SK-N-SH treated with all-trans-retinoic acid at 6 μM for 48 hours (cell line): Measurements from ENCODE around the gene COL23A1.

Experiments
- ARNTL ChIP-seq: fragments of 450-650 bp; formaldehyde crosslinking; IDR thresholded peaks from 2 replicates; pipeline ENCODE4 v1.5.0; 2020; ENCODE audit warnings: low read depth, mild to moderate bottlenecking, moderate library complexity, borderline replicate concordance
- ESRRG ChIP-seq: fragments of 250-450 bp; sonication (Bioruptor Pico); IDR thresholded peaks from 2 replicates; pipeline ENCODE4 v1.6.1; 2021; ENCODE audit warnings: mild to moderate bottlenecking
- ISL1 ChIP-seq: fragments of 250-450 bp; sonication (Bioruptor Pico); IDR thresholded peaks from 2 replicates; pipeline ENCODE4 v2.1.2; 2022; ENCODE audit warnings: mild to moderate bottlenecking, moderate library complexity
- RARB ChIP-seq: fragments of 250-450 bp; sonication (Bioruptor Pico); IDR thresholded peaks from 2 replicates; pipeline ENCODE4 v1.8.0; 2021; ENCODE audit warnings: mild to moderate bottlenecking, moderate library complexity
- ZC3H10 ChIP-seq: fragments of 250-450 bp; sonication (Bioruptor Pico); IDR thresholded peaks from 2 replicates; pipeline ENCODE4 v1.5.1; 2021; ENCODE audit warnings: mild to moderate bottlenecking, moderate library complexity
- ZNF8 ChIP-seq: fragments of 450-650 bp; formaldehyde crosslinking; IDR thresholded peaks from 2 replicates; pipeline ENCODE4 v1.5.0; 2020; ENCODE audit warnings: mild to moderate bottlenecking, moderate library complexity
- TF ChIP-seq, protein P1 (sequence below): fragments of 250-450 bp; sonication (Bioruptor Pico); IDR thresholded peaks from 2 replicates; pipeline ENCODE4 v1.5.0; 2020; ENCODE audit warnings: mild to moderate bottlenecking, moderate library complexity
- TF ChIP-seq, protein P2 (sequence below): fragments of 250-450 bp; sonication (Bioruptor Pico); IDR thresholded peaks from 2 replicates; pipeline ENCODE4 v1.5.1; 2020; ENCODE audit warnings: low read depth, mild to moderate bottlenecking, moderate library complexity

GRCh38 chr5:178304761-178305645 lies 285.2 kb downstream of the COL23A1 start:
- TF ChIP-seq, protein P1, sequence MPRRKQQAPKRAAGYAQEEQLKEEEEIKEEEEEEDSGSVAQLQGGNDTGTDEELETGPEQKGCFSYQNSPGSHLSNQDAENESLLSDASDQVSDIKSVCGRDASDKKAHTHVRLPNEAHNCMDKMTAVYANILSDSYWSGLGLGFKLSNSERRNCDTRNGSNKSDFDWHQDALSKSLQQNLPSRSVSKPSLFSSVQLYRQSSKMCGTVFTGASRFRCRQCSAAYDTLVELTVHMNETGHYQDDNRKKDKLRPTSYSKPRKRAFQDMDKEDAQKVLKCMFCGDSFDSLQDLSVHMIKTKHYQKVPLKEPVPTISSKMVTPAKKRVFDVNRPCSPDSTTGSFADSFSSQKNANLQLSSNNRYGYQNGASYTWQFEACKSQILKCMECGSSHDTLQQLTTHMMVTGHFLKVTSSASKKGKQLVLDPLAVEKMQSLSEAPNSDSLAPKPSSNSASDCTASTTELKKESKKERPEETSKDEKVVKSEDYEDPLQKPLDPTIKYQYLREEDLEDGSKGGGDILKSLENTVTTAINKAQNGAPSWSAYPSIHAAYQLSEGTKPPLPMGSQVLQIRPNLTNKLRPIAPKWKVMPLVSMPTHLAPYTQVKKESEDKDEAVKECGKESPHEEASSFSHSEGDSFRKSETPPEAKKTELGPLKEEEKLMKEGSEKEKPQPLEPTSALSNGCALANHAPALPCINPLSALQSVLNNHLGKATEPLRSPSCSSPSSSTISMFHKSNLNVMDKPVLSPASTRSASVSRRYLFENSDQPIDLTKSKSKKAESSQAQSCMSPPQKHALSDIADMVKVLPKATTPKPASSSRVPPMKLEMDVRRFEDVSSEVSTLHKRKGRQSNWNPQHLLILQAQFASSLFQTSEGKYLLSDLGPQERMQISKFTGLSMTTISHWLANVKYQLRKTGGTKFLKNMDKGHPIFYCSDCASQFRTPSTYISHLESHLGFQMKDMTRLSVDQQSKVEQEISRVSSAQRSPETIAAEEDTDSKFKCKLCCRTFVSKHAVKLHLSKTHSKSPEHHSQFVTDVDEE (CRISPR knock-in tag), result no peak
- TF ChIP-seq ZNF8 (CRISPR knock-in tag), result no peak
- no peak for TF ChIP-seq RARB
- TF ChIP-seq, protein P2, sequence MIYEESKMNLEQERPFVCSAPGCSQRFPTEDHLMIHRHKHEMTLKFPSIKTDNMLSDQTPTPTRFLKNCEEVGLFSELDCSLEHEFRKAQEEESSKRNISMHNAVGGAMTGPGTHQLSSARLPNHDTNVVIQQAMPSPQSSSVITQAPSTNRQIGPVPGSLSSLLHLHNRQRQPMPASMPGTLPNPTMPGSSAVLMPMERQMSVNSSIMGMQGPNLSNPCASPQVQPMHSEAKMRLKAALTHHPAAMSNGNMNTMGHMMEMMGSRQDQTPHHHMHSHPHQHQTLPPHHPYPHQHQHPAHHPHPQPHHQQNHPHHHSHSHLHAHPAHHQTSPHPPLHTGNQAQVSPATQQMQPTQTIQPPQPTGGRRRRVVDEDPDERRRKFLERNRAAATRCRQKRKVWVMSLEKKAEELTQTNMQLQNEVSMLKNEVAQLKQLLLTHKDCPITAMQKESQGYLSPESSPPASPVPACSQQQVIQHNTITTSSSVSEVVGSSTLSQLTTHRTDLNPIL (CRISPR knock-in tag), result no peak
- no peak for TF ChIP-seq ESRRG (CRISPR knock-in tag)
- TF ChIP-seq ISL1 (CRISPR knock-in tag), result no peak
- no peak for TF ChIP-seq ARNTL (CRISPR knock-in tag)
- no peak for TF ChIP-seq ZC3H10 (CRISPR knock-in tag)
